GM21381 (cell line): ENCODE measurements around the gene BNIP2.
"Not testable (repeated sequence)": the region's sequence is repeated elsewhere in the genome, so short reads cannot be mapped to it uniquely, and the experiment has no call there.

Source experiments
- ATAC-seq: cut with Tn5 transposase; IDR thresholded peaks from one replicate; pipeline ENCODE4 v1.9.1; 2021; ENCODE audit warnings: mild to moderate bottlenecking, moderate library complexity; ENCODE audit not compliant: unreplicated experiment

BNIP2 gene

DNA sequence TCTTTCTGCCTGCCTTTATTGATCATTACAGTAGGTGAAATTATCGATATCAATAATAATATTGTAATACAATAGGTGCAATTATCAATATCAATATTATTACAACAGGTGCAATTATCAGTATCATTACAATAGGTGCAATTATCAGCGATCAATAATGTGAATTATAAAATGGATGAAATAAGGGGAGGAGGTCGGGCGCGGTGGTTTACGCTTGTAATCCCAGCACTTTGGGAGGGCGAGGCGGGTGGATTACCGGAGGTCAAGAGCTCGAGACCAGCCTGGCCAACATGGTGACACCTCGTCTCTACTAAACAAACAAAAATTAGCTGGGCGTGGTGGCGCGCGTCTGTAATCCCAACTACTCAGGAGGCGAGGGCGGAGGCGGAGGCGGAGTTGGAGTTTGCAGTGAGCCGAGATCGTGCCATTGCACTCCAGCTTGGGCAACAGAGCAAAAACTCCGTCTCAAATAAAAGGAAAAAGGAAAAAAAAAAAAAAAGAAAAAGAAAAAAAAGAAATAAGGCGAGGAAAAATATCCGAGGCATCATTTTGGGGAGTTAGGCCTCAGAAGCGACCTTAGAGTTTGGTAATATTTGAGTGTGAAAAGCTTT is 611 bp upstream of the BNIP2 start:
- ATAC-seq, result no peak

DNA sequence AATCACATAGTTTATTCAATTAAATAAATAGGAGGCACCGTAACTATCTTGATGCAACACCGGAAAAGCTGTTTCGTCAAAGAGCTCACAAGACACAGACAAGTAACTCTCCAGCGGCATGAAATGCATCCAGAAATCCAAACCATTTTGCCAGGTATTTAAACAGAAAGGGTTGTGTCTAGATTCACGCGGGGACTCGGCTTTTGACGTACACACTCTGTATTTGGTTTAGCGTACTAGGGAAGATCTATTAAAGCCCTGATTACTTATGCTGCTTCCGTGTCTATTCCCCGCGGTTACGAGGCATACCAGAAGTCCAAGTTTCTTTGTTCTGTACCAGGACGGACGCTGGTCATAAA is 718 bp downstream of the BNIP2 start:
- ATAC-seq, result peak; percentile 6

DNA sequence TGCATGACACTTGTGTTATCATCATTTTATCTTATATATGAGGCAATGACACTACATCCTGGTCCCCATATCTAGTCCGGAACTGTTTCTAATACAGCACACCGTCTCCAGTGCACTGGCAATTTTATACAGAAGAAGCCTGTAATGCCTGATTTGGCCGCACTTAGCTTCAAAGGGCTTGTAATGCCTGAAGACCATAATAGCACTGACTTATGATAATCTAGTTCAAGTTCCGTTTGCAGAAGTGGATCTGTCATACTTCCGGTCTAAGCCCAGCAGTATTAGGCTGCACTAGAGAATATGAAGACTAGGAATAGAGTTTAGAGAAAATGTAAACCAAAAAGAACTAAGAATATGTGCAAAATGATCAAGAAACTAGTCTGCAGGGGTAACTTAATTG is 1.3 kb downstream of the BNIP2 start:
- ATAC-seq, result no peak

DNA sequence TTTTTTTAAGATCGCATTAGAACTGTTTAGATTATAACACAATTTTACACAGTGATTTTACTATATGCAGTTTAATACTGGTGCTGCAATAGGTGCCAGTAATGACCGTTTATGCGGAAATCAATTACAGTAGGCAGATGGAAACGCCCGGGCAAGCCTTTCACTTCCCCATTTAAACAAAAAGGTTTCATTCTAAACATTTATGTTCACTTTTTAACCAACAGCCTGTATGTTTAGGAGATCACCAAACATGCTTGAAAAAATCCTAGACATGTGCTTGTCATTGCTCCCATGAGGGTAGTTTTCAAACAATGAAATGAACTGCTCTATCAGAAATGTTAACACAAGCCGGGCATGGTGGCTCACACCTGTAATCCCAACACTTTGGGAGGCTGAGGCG is 2.7 kb downstream of the BNIP2 start:
- no peak for ATAC-seq

DNA sequence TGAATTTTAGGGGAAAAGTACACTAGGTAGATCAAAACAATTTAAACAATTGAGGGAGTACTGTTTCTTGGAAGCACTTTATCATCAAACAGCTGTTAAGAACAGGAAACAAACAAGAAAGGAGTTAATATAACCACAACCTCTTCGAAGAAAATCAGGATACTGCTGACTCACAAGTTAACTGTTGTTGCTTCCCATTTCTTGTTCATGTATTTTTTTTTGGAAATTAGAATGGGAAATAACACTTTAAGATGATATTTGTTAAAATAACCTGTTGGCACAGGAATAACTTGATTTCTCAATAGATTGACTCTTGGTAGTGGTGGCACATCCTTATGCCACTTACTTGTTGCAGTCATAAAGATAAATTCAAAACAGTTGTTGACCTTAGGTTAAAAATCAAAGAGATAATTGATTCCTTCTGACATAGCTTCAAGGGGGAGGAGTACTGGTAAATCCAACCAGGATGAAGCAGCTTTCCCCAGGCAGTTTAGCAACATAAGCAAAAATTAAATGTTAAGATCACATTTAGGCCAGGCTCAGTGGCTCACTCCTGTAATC is 3.3 kb downstream of the BNIP2 start:
- no peak for ATAC-seq

DNA sequence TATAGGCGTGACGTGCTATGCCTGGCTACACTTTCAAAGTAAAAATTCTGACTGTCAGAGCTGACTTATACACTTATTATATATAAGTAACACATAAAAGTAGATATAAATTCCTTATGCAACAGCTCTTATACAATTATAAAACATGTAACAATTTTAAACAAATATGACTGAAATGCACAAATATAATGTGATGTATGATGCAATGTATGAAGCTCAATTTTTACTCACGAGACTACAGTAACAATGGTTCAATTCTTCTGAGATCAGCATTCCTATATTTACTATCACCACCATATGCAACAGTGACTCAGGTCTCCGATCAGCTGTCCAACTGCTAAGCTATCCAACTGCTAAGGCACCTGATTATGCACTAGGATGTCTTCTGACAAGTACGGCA is 8.2 kb downstream of the BNIP2 start:
- ATAC-seq, result no peak

DNA sequence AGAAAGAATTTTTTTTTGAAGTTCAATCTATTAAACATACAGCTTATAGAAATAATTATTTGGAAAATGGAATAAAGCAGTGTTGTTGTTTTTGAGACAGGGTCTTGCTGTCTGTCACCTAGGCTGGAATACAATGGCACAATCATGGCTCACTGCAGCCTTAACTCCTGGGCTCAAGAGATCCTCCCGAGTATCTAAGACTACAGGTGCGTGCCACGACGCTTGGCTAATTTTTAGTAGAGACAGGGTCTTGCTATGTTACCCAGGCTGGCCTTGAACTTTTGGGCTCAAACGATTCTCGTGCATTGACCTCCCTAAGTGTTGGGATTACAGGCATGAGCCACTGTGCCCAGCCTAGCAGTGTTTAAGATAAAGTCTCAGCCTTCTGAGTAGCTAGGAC is 8.8 kb downstream of the BNIP2 start:
- ATAC-seq, result no peak

DNA sequence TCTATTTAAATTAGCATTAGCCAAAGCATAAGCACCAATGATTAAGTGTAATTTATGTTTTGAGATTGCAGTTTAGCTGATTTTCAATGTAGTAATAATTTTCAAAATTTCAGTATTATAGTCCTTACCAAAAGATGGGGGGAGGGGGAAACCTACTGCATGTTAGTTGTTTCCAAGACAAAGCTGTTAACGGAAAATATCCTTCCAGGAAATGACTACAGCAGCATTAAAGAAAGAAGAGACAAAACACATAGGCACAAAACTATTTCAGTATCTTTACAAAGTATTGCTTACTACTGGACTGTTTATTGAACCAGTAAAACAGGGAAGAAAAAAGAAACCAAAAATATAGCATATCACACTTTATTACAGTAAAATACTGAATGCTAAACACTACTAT is 10.5 kb downstream of the BNIP2 start:
- no peak for ATAC-seq

DNA sequence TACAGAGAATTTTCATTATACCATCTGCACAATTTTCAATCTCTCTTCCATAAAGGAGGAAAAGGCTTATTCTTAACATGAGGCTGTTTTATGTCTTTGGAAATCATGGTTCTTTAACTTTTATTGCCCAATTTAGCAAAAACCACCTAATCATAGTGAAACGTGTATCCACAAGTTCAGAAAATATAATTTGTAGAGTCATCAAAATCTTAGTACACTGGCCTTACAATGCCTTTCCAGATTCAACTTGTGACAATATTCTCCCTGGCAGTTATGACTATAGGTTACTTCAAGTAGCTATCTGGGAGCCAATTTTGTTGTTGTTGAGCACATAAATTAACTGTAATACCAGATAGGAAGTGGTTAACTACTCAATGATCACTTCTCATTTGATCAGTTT is 10.9 kb downstream of the BNIP2 start:
- no peak for ATAC-seq

DNA sequence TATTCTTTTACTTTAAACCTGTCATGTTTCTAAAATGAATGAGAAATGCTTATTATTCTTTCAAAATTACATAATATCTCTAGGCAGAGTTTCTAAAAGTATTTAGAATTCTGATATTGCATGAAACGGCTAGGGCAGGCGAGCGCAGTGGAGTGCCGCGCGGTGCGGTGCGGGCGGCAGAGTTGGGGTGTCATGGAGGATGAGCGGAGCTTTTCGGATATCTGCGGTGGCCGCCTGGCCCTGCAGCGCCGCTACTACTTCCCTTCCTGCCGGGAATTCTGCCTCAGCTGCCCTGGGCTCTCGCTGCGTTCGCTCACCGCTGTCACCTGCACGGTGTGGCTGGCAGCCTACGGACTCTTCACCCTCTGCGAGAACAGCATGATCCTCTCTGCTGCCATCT is 12.6 kb downstream of the BNIP2 start:
- ATAC-seq, result no peak

DNA sequence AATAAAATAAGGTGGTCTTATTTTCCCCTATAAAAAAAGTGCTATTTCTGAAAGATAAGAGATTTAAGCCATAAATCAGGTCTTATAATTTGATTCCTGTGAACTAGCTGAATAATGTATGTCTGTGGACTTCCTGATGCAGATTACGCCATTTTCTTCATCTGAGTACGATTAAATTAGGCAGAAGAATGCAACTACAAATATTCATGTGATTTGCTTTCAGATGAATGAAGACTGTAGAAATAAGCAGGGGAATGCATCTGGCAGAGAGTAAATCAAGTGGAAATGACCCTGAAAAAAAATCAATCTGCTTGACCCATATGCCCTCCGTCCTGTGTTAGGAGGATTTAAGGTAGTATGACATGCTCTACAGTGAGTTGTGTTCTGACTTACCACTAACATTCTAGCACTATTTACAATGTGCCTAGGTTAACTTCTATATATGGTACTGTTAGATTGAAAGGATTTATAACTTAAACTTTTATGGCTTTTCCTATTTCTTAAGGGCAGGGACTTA is 14.7 kb downstream of the BNIP2 start:
- ATAC-seq, result no peak

DNA sequence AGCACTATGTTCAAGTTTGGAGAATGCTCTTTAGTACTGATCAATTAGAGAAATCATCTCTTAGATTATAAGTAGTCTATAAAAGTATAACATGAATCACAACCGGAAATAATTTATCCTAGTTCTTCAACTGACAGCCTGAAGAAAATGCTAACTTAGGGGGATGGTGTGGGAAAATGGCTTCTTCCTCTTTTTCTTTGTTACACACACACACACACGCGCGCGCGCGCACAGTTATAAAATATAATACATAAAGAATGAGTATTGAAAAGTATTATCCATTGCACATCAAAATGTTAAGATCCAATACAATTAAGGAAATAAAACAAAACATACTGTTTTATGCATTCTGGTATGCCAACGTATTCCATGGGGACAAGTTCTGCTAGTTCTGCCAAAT is 20.6 kb downstream of the BNIP2 start:
- no peak for ATAC-seq

DNA sequence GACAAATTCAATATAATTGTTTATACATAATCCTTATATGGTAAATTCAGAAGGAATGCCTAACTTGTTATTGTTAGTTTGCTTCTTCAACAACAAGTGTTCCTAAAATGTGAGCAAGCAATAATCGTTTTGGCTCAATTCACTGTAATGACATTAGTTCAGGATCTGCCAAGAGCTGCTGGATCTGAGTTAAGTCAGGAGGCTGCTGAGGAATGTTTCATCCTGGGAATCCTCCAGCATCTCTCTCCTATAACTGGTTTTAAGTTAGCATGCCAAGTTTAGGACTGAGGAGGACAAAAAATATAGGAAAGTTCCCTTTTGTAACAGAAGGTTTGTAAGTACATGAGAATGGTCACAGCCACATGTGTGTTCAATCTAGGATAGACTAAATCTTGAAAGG is 26.9 kb downstream of the BNIP2 start:
- no peak for ATAC-seq

DNA sequence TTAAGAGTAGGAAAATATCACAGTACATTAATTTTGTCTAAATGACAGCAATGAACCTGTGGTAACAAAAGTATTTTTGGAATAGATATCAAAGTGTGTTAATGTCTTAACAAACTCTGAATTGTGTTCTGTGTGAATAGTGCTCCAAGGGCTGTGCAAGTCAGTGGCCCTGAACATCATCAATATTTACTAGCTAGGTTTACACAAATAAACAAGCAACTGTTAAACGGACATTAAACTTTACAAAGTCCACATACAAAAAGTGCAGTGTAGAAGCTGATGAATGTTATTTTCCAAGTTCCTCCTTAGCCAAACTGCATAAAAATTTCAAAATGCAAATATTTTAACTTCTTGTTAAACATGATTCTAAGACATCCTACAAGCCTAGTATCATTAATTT is 29.8 kb downstream of the BNIP2 start:
- no peak for ATAC-seq

DNA sequence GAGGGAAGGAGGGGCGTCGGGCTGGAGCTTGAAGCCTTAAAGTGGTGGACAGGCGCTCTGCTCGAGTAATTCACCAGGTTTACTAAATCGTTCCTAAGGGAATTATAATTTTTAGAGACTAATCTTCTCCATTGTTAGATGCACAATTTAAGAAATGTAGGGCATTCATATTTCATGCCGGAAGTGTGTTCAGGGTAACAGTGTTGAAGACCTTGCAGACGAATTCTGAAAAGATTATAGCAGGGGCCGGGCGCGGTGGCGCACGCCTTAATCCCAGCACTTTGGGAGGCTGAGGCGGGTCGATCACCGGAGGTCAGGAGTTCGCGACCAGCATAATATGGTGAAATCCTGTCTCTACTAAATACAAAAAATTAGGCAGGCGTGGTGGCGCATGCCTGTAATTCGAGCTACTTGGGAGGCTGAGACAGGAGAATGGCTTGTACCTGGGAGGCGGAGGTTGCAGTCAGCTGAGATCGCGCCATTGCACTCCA is 31.4 kb downstream of the BNIP2 start:
- ATAC-seq, result no peak

DNA sequence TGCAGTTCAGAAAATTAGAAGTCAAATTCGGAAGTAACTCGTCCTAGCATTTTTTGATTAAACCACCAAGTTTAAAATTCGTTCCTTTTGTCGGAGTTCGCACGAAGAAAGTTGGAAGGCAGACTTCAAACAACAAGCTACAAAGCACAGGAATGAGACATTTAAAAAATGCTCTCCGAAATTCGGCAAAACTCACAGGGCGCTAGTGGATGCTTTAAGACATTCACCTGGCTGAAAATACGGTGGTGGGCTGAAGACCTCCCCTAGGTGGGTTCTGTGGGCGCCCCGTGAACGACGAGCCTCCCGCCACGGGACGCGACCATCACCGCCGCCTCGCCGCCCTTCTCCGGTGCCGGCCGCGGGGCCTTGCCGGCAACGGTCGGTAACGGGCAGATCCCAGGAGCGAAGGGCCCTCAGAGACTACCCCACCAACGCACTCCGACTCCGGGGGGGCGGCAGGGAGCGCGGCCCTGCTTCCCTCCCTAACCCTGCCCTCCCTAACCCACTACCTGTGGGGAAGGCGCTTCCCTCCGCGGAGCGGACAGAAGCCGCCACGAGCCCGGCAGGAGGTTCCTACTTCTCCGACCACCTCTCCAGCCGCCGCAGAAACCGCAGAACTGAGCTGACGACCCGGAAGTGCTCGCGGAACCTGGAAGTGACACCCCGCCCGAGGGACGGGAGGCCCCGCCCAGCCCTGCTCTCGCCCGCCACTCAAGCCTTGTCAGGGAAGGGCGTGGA is 32.1 kb downstream of the BNIP2 start, which contains the start of gene GTF2A2:
GTF2A2 (minus strand) TSS at position 619 of the 738 bp plus-strand sequence. CDS start 5,238 bp downstream, outside the sequence.
- ATAC-seq, result peak; percentile 98

DNA sequence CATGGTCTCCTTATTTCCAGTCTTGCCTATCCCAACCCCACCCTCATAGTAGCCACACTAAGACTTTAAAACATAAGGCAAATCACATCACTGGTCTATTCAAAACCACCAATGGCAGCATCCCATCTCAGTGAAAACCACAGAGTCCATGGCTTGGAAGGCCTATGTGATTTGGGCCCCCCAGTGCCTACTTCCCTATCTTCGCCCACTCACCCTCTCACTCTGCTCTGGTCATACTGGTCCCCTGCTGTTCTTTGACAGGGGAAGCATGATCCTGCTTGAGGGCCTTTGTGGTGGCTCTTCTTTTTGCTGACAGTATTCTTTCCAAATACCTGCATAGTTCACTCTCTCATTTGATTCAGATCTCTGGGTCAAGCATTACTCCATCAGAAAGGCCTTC is 35.1 kb downstream of the BNIP2 start:
- no peak for ATAC-seq

DNA sequence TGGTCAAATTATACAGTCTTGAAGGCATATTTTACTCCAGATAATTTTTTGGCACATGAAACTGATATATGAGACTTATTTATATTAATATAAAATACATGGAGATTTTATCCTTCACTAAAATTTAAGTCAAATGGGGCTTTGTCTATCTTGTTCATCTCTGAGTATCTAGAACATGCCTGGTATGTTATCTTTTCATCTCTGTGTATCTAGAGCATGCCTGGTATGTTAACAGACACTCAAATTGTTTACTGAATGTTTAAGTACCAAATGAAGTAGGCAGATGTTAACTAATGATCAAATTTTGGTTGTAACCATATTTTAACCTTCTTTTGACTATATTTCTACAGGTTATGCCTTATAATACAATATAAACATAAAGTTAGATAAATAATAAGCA is 39.5 kb downstream of the BNIP2 start:
- ATAC-seq, result no peak

DNA sequence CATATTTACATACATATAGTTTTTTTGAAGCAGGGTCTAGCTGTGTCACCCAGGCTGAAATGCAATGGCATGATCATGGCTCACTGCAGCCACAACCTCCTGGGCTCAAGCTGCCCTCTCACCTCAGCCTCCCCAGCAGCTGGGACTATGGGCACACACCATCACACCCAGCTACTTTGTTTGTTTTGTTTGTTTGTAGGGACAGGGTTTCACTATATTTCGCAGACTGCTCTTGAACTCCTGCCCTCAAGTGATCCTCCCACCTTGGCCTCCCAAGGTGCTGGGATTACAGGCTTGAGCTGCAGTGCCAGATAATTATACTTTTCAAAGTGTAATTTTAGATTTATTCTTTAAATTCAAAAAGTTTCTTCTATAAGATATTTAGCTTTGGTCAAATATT is 42.0 kb downstream of the BNIP2 start:
- no peak for ATAC-seq

DNA sequence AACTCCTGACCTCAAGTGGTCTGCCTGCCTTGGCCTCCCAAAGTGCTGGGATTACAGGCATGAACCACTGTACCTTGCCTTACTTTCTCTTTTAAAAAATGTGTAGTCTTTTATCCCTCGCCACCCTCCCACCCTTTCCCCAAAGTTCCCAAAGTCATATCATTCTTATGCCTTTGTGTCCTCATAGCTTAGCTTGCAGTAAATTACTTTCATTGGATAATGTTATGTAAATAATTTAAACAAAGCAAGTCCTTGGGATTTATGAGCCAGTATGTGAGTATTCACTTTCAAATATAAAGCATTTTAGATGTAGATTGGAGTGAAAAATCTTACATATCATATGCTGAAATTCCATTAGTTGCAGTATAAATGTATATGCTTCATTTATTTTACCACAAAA is 42.8 kb downstream of the BNIP2 start:
- ATAC-seq, result no peak

DNA sequence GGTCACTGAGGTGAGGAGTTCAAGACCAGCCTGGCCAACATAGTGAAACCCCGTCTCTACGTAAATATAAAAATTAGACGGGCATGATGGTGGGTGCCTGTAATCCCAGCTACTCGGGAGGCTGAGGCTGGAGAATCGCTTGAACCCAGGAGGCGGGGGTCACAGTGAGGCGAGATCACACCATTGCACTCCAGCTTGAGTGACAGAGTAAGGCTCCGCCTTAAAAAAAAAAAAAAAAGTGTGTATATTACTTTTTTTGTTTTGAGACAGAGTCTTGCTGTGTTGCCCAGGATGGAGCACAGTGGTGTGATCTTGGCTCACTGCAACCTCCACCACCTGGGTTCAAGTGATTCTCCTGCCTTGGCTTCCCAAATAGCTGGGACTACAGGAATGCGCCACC is 43.3 kb downstream of the BNIP2 start:
- ATAC-seq, result not testable (repeated sequence)

DNA sequence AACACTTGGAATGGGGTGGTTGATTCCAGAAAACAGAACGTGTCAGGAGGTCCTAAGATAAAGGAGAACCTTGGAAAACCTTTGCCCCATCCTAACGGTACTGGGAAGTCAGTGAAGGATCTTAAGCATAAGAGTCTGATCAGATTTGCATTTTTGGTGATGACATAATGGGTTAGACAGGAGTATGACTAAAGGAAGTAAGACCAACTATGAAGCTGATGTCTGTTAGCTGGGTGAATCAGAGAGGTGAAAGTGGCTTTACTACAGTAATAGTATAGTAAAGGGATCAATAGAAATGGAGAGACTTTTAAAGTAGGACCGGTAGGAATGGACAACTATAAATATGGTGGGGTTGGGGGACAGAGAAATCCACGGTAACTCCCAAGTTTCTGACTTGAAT is 44.4 kb downstream of the BNIP2 start:
- ATAC-seq, result no peak
